Neural cell (in vitro differentiated cells): ENCODE data around the gene CENPO. TPM values are rescaled to one million over a fixed set of nuclear protein-coding genes. Genes with fewer than 3 reads are reported as not detected.

Experiments used
- H2AFZ ChIP-seq: fragments of 200-600, 300-800 bp; sonication (generic), shearing (Covaris generic); 2 replicates; pipeline ENCODE4 v1.6.0; 2014; ENCODE audit warnings: low read depth, mild to moderate bottlenecking, antibody characterized with exemption, low read length, moderate library complexity
- H3F3A ChIP-seq: fragments of 200-600 bp; shearing (Covaris generic); 2 replicates; pipeline ENCODE4 v1.6.1; 2016; ENCODE audit warnings: mild to moderate bottlenecking, moderate library complexity, mixed read lengths, antibody characterized with exemption, low read length; ENCODE audit not compliant: insufficient read depth, poor library complexity, severe bottlenecking
- H3K27ac ChIP-seq: fragments of 200-600, 300-800 bp; sonication (generic), shearing (Covaris generic); 2 replicates; pipeline ENCODE4 v1.5.1; 2014; ENCODE audit warnings: mild to moderate bottlenecking, low read length, moderate library complexity
- H3K27me3 ChIP-seq: fragments of 300-800, 200-600 bp; sonication (generic), shearing (Covaris generic); 2 replicates; pipeline ENCODE4 v1.6.0; 2014; ENCODE audit warnings: mild to moderate bottlenecking, low read depth, low read length, moderate library complexity; ENCODE audit not compliant: insufficient read depth
- H3K36me3 ChIP-seq: fragments of 300-800, 200-600 bp; sonication (generic), shearing (Covaris generic); 2 replicates; pipeline ENCODE4 v1.5.1; 2014; ENCODE audit warnings: mild to moderate bottlenecking, antibody characterized with exemption, low read length, moderate library complexity; ENCODE audit not compliant: insufficient read depth
- H3K4me2 ChIP-seq: fragments of 300-800, 200-600 bp; sonication (generic), shearing (Covaris generic); 2 replicates; pipeline ENCODE4 v1.6.0; 2014; ENCODE audit warnings: mild to moderate bottlenecking, low read length
- H3K4me3 ChIP-seq: fragments of 300-800, 200-600 bp; sonication (generic), shearing (Covaris generic); 2 replicates; pipeline ENCODE4 v1.5.1; 2014; ENCODE audit warnings: mild to moderate bottlenecking, low read length, moderate library complexity
- H3K79me2 ChIP-seq: fragments of 200-600 bp; shearing (Covaris generic); replicated peaks from 2 replicates; pipeline ENCODE4 v1.6.0; 2014; ENCODE audit warnings: mild to moderate bottlenecking, low read length, moderate library complexity; ENCODE audit not compliant: insufficient read depth
- H3K9ac ChIP-seq: fragments of 300-800, 200-600 bp; sonication (generic), shearing (Covaris generic); 2 replicates; pipeline ENCODE4 v1.6.1; 2016; ENCODE audit warnings: mild to moderate bottlenecking, low read length, mixed read lengths
- H3K9me2 ChIP-seq: fragments of 200-600 bp; shearing (Covaris generic); 2 replicates; pipeline ENCODE4 v1.6.1; 2016; ENCODE audit warnings: mild to moderate bottlenecking, low read length, mixed read lengths; ENCODE audit not compliant: insufficient read depth
- H3K9me3 ChIP-seq: fragments of 200-600, 300-800 bp; sonication (generic), shearing (Covaris generic); 2 replicates; pipeline ENCODE4 v1.6.1; 2016; ENCODE audit warnings: mild to moderate bottlenecking, mixed run types, low read length, moderate library complexity, mixed read lengths
- H4K20me1 ChIP-seq: fragments of 200-600 bp; shearing (Covaris generic); 2 replicates; pipeline ENCODE4 v1.6.1; 2016; ENCODE audit warnings: mild to moderate bottlenecking, mixed run types; ENCODE audit not compliant: insufficient read depth
- CTCF ChIP-seq: fragments of 450-650 bp; IDR thresholded peaks from 2 replicates; pipeline ENCODE4 v1.5.1; 2014; ENCODE audit warnings: antibody characterized with exemption, mild to moderate bottlenecking, moderate library complexity; ENCODE audit not compliant: poor library complexity, severe bottlenecking
- EZH2 ChIP-seq: fragments of 200-600, 300-800 bp; shearing (Covaris generic), sonication (generic); IDR thresholded peaks from 2 replicates; pipeline ENCODE4 v1.6.1; 2014; ENCODE audit warnings: antibody characterized with exemption, low read length, borderline replicate concordance, mild to moderate bottlenecking; ENCODE audit not compliant: insufficient read depth, poor library complexity, severe bottlenecking
- MXI1 ChIP-seq: fragments of 450-650 bp; conservative IDR thresholded peaks from 2 replicates; pipeline ENCODE4 v1.6.1; 2014; ENCODE audit warnings: antibody characterized with exemption, mild to moderate bottlenecking; ENCODE audit not compliant: poor library complexity, severe bottlenecking
- POLR2AphosphoS5 ChIP-seq: IDR thresholded peaks from 2 replicates; pipeline ENCODE4 v1.6.1; 2012
- RAD21 ChIP-seq: fragments of 450-650 bp; conservative IDR thresholded peaks from 2 replicates; pipeline ENCODE4 v1.6.1; 2014; ENCODE audit warnings: antibody characterized with exemption, mild to moderate bottlenecking, moderate library complexity
- SMC3 ChIP-seq: fragments of 450-650 bp; conservative IDR thresholded peaks from 2 replicates; pipeline ENCODE4 v1.6.1; 2014; ENCODE audit warnings: antibody characterized with exemption, mild to moderate bottlenecking, moderate library complexity; ENCODE audit not compliant: poor library complexity
- polyA plus RNA-seq: library from polyadenylated mRNA; depleted of rRNA; stranded (reverse); fragments of >200 nt; gene quantifications from 2 replicates; pipeline ENCODE4 v1.2.3, GENCODE V29; 2014
- TF ChIP-seq, protein P1 (sequence below): IDR thresholded peaks from 2 replicates; pipeline ENCODE4 v1.6.1; 2012; ENCODE audit warnings: borderline replicate concordance

CENPO gene
- polyA plus RNA-seq, 1 donor from 2014 or later, result 4.4 TPM

GRCh38 chr2:24768601-24769000 lies 24.6 kb upstream of the CENPO start:
- H2AFZ ChIP-seq, result no peak overlapping the region
- H3K4me2 ChIP-seq, result no peak overlapping the region
- no peaks in the 10 kb centered on the region for H3K9me2 ChIP-seq
- H3K79me2 ChIP-seq, result no peaks in the 10 kb centered on the region
- no peaks in the 10 kb centered on the region for H4K20me1 ChIP-seq
- no peaks in the 10 kb centered on the region for H3K36me3 ChIP-seq
- H3K4me3 ChIP-seq, result no peak overlapping the region
- no peaks in the 10 kb centered on the region for H3K9me3 ChIP-seq
- no peak overlapping the region for H3K9ac ChIP-seq
- H3F3A ChIP-seq, result no peaks in the 10 kb centered on the region
- no peak overlapping the region for H3K27ac ChIP-seq
- TF ChIP-seq MXI1 (no peak), POLR2AphosphoS5 (no peak), EZH2 (no peak), RAD21 (no peak), SMC3 (no peak)
- TF ChIP-seq, protein P1, sequence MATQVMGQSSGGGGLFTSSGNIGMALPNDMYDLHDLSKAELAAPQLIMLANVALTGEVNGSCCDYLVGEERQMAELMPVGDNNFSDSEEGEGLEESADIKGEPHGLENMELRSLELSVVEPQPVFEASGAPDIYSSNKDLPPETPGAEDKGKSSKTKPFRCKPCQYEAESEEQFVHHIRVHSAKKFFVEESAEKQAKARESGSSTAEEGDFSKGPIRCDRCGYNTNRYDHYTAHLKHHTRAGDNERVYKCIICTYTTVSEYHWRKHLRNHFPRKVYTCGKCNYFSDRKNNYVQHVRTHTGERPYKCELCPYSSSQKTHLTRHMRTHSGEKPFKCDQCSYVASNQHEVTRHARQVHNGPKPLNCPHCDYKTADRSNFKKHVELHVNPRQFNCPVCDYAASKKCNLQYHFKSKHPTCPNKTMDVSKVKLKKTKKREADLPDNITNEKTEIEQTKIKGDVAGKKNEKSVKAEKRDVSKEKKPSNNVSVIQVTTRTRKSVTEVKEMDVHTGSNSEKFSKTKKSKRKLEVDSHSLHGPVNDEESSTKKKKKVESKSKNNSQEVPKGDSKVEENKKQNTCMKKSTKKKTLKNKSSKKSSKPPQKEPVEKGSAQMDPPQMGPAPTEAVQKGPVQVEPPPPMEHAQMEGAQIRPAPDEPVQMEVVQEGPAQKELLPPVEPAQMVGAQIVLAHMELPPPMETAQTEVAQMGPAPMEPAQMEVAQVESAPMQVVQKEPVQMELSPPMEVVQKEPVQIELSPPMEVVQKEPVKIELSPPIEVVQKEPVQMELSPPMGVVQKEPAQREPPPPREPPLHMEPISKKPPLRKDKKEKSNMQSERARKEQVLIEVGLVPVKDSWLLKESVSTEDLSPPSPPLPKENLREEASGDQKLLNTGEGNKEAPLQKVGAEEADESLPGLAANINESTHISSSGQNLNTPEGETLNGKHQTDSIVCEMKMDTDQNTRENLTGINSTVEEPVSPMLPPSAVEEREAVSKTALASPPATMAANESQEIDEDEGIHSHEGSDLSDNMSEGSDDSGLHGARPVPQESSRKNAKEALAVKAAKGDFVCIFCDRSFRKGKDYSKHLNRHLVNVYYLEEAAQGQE, result no peak
- no peaks in the 10 kb centered on the region for H3K27me3 ChIP-seq

- TF ChIP-seq SMC3, result no peak
- TF ChIP-seq POLR2AphosphoS5, result no peak
- TF ChIP-seq, protein P1, result no peak
- no peak for TF ChIP-seq CTCF
- no peak for TF ChIP-seq RAD21
- no peak for TF ChIP-seq MXI1
Observed at GRCh38 chr2:24771061-24771460, 22.2 kb upstream of the CENPO start.

More at GRCh38 chr2:24771061-24771460, 22.2 kb upstream of the CENPO start:
- no peak overlapping the region for H3K9ac ChIP-seq
- no peaks in the 10 kb centered on the region for H3F3A ChIP-seq
- no peaks in the 10 kb centered on the region for H3K9me2 ChIP-seq
- H4K20me1 ChIP-seq, result no peaks in the 10 kb centered on the region
- H3K4me2 ChIP-seq, result no peak overlapping the region
- no peaks in the 10 kb centered on the region for H3K27me3 ChIP-seq
- no peak overlapping the region for H3K27ac ChIP-seq
- no peaks in the 10 kb centered on the region for H3K36me3 ChIP-seq
- H3K79me2 ChIP-seq, result no peaks in the 10 kb centered on the region
- no peak overlapping the region for H2AFZ ChIP-seq
- H3K4me3 ChIP-seq, result no peak overlapping the region
- no peaks in the 10 kb centered on the region for H3K9me3 ChIP-seq
